ENCODE data around the gene CSMD2. TPM values are rescaled to one million over a fixed set of nuclear protein-coding genes. Genes with fewer than 3 reads are reported as not detected.

The CSMD2 gene
- total RNA-seq, 1 donor from 2014 or later = 0.75 TPM

GRCh38 chr1:33943978-33944377, 221.1 kb downstream of the CSMD2 start:
- no peaks in the 10 kb centered on the region for H3K36me3 ChIP-seq (ENCODE audit: control insufficient read depth, insufficient read depth, low read length)
- H3K27me3 ChIP-seq (ENCODE audit: control insufficient read depth, insufficient read depth, low read length) = no peaks in the 10 kb centered on the region
- DNase-seq (ENCODE audit: low read depth) = peak; percentile 21
- TF ChIP-seq CTCF (IDR thresholded peaks at IDR 0.05; ENCODE audit: insufficient read depth, low read length, poor library complexity, severe bottlenecking) = no peak
- H3K4me3 ChIP-seq (ENCODE audit: low read depth, low read length) = no peak overlapping the region

- no peak overlapping the region for H3K4me3 ChIP-seq (ENCODE audit: low read depth, low read length)
- TF ChIP-seq CTCF (IDR thresholded peaks at IDR 0.05; ENCODE audit: insufficient read depth, low read length, poor library complexity, severe bottlenecking) = no peak
- H3K36me3 ChIP-seq (ENCODE audit: control insufficient read depth, insufficient read depth, low read length) = no peaks in the 10 kb centered on the region
These were observed 232.2 kb downstream of the CSMD2 start for GRCh38 chr1:33932871-33933270.

GRCh38 chr1:33931111-33931475, 233.9 kb downstream of the CSMD2 start:
- Histone ChIP-seq H3K4me3 (ENCODE audit: low read depth, low read length) (no peak overlapping the region), H3K36me3 (ENCODE audit: control insufficient read depth, insufficient read depth, low read length) (no peaks in the 10 kb centered on the region), H3K27me3 (ENCODE audit: control insufficient read depth, insufficient read depth, low read length) (no peaks in the 10 kb centered on the region)
- DNase-seq (ENCODE audit: low read depth) = no peak
- no peak for TF ChIP-seq CTCF (IDR thresholded peaks at IDR 0.05; ENCODE audit: insufficient read depth, low read length, poor library complexity, severe bottlenecking)

More at GRCh38 chr1:33932871-33933270, 232.2 kb downstream of the CSMD2 start:
- no peak for DNase-seq (ENCODE audit: low read depth)
- H3K27me3 ChIP-seq (ENCODE audit: control insufficient read depth, insufficient read depth, low read length) = no peaks in the 10 kb centered on the region

GRCh38 chr1:33930346-33931110, 234.5 kb downstream of the CSMD2 start:
- no peak for DNase-seq (ENCODE audit: low read depth)
- TF ChIP-seq CTCF (IDR thresholded peaks at IDR 0.05; ENCODE audit: insufficient read depth, low read length, poor library complexity, severe bottlenecking) = no peak
- no peak overlapping the region for H3K4me3 ChIP-seq (ENCODE audit: low read depth, low read length)
- H3K36me3 ChIP-seq (ENCODE audit: control insufficient read depth, insufficient read depth, low read length) = no peaks in the 10 kb centered on the region
- no peaks in the 10 kb centered on the region for H3K27me3 ChIP-seq (ENCODE audit: control insufficient read depth, insufficient read depth, low read length)

GRCh38 chr1:33928251-33928650, 236.8 kb downstream of the CSMD2 start:
- TF ChIP-seq CTCF (IDR thresholded peaks at IDR 0.05; ENCODE audit: insufficient read depth, low read length, poor library complexity, severe bottlenecking) = no peak
- no peaks in the 10 kb centered on the region for H3K27me3 ChIP-seq (ENCODE audit: control insufficient read depth, insufficient read depth, low read length)
- H3K4me3 ChIP-seq (ENCODE audit: low read depth, low read length) = no peak overlapping the region
- H3K36me3 ChIP-seq (ENCODE audit: control insufficient read depth, insufficient read depth, low read length) = no peaks in the 10 kb centered on the region
- DNase-seq (ENCODE audit: low read depth) = no peak

- no peak for DNase-seq (ENCODE audit: low read depth)
- Histone ChIP-seq H3K36me3 (ENCODE audit: control insufficient read depth, insufficient read depth, low read length) (no peaks in the 10 kb centered on the region), H3K4me3 (ENCODE audit: low read depth, low read length) (no peak overlapping the region), H3K27me3 (ENCODE audit: control insufficient read depth, insufficient read depth, low read length) (no peaks in the 10 kb centered on the region)
- TF ChIP-seq CTCF (IDR thresholded peaks at IDR 0.05; ENCODE audit: insufficient read depth, low read length, poor library complexity, severe bottlenecking) = no peak
These were observed 237.3 kb downstream of the CSMD2 start for GRCh38 chr1:33927721-33928120.
